Measurements from ENCODE around the gene KIF5A.

The KIF5A gene

GRCh38 chr12:57575771-57576612 is 26.1 kb downstream of the KIF5A start:
- H3K4me3 ChIP-seq (ENCODE audit: low read depth, low read length) = no peak overlapping the region
- no peak for DNase-seq (ENCODE audit: low read depth, low spot score)
- CTCF ChIA-PET = interaction anchor here (0.6 to 16.4 kb wide), 14 partner anchors 7 to 151 kb away, joined by 3 to 214 read pairs (median 3); partner anchors contain the start of genes B4GALNT1, OS9 and PIP4K2C
- no peak for TF ChIP-seq CTCF (IDR thresholded peaks at IDR 0.05; ENCODE audit: insufficient read depth, low read length, missing control alignments)
- POLR2A ChIA-PET = no interaction called here

- POLR2A ChIA-PET = no interaction called here
- CTCF ChIA-PET = interaction anchor here (1.1 to 16.4 kb wide), 5 partner anchors 6 to 56 kb away, joined by 3 to 214 read pairs (median 12); partner anchors contain the start of genes B4GALNT1 and PIP4K2C
- no peak overlapping the region for H3K4me3 ChIP-seq (ENCODE audit: low read depth, low read length)
- TF ChIP-seq CTCF (IDR thresholded peaks at IDR 0.05; ENCODE audit: insufficient read depth, low read length, missing control alignments) = no peak
- DNase-seq (ENCODE audit: low read depth, low spot score) = no peak
Measured at GRCh38 chr12:57576613-57577160, 26.8 kb downstream of the KIF5A start.

- TF ChIP-seq CTCF (IDR thresholded peaks at IDR 0.05; ENCODE audit: insufficient read depth, low read length, missing control alignments) = no peak
- POLR2A ChIA-PET = no interaction called here
- CTCF ChIA-PET = interaction anchor here (1.0 to 12.4 kb wide), 3 partner anchors 17 to 55 kb away, joined by 4 to 212 read pairs (median 186); partner anchors contain the start of genes B4GALNT1 and PIP4K2C
- no peak for DNase-seq (ENCODE audit: low read depth, low spot score)
- H3K4me3 ChIP-seq (ENCODE audit: low read depth, low read length) = no peak overlapping the region
Measured at GRCh38 chr12:57577981-57578758, 28.3 kb downstream of the KIF5A start.

- no peak for TF ChIP-seq CTCF (IDR thresholded peaks at IDR 0.05; ENCODE audit: insufficient read depth, low read length, missing control alignments)
- POLR2A ChIA-PET = no interaction called here
- H3K4me3 ChIP-seq (ENCODE audit: low read depth, low read length) = no peak overlapping the region
- CTCF ChIA-PET = interaction anchor here (8.3 to 12.4 kb wide), 3 partner anchors 16 to 53 kb away, joined by 159 to 212 read pairs (median 186); partner anchors contain the start of genes B4GALNT1 and PIP4K2C
- no peak for DNase-seq (ENCODE audit: low read depth, low spot score)
Measured at GRCh38 chr12:57579011-57579410, 29.2 kb downstream of the KIF5A start.

- no peak for TF ChIP-seq CTCF (IDR thresholded peaks at IDR 0.05; ENCODE audit: insufficient read depth, low read length, missing control alignments)
- DNase-seq (ENCODE audit: low read depth, low spot score) = no peak
- H3K4me3 ChIP-seq (ENCODE audit: low read depth, low read length) = no peak overlapping the region
- POLR2A ChIA-PET = no interaction called here
- CTCF ChIA-PET = interaction anchor here (0.8 to 12.4 kb wide), 9 partner anchors 11 to 325 kb away, joined by 3 to 214 read pairs (median 113); partner anchors contain the start of genes ARHGEF25, B4GALNT1 and PIP4K2C
Measured at GRCh38 chr12:57579677-57580465, 30.0 kb downstream of the KIF5A start.

Measured in AG04449 (cell line).